Neuronal stem cell (in vitro differentiated cells): ENCODE measurements around the gene ZNF419.

Source experiments
- DNase-seq: peaks from one replicate; pipeline ENCODE4 v3.0.0-alpha.2; 2013; ENCODE audit warnings: low spot score
- H2AFZ ChIP-seq: one replicate; pipeline ENCODE4 v1.6.1; 2013; ENCODE audit warnings: mild to moderate bottlenecking, low read length, inconsistent platforms
- H2AK5ac ChIP-seq: 2 replicates; pipeline ENCODE4 v1.6.1; 2013; ENCODE audit warnings: low read depth, mild to moderate bottlenecking, inconsistent platforms, low read length, moderate library complexity, mixed read lengths
- H2BK120ac ChIP-seq: 2 replicates; pipeline ENCODE4 v1.6.1; 2013; ENCODE audit warnings: low read depth, mild to moderate bottlenecking, inconsistent platforms, low read length, moderate library complexity, mixed read lengths
- H2BK12ac ChIP-seq: one replicate; pipeline ENCODE4 v1.6.1; 2013; ENCODE audit warnings: low read length, inconsistent platforms
- H2BK15ac ChIP-seq: 2 replicates; pipeline ENCODE4 v1.6.1; 2013; ENCODE audit warnings: mild to moderate bottlenecking, low read length, inconsistent platforms, mixed read lengths
- H2BK5ac ChIP-seq: one replicate; pipeline ENCODE4 v1.6.1; 2013; ENCODE audit warnings: inconsistent platforms, mild to moderate bottlenecking, low read length, moderate library complexity
- H3K14ac ChIP-seq: one replicate; pipeline ENCODE4 v1.6.1; 2013; ENCODE audit warnings: low read length, inconsistent platforms
- H3K18ac ChIP-seq: 2 replicates; pipeline ENCODE4 v1.6.1; 2013; ENCODE audit warnings: low read length, inconsistent platforms
- H3K23ac ChIP-seq: 2 replicates; pipeline ENCODE4 v1.6.1; 2013; ENCODE audit warnings: low read depth, mild to moderate bottlenecking, mixed read lengths, low read length, inconsistent platforms; ENCODE audit not compliant: poor library complexity
- H3K27ac ChIP-seq: replicated peaks from 3 replicates; pipeline ENCODE4 v1.5.1; 2013; ENCODE audit warnings: low read length, inconsistent platforms
- H3K27me3 ChIP-seq, 3 experiments: 2 replicates each; pipeline ENCODE4 v1.6.1; 2013; ENCODE audit warnings: low read length in 3 of 3, mild to moderate bottlenecking in 2 of 3, inconsistent platforms in 1 of 3, low read depth in 1 of 3, mixed read lengths in 1 of 3, moderate library complexity in 1 of 3; ENCODE audit not compliant: control insufficient read depth in 3 of 3, insufficient read depth in 3 of 3
- H3K36me3 ChIP-seq, 2 donors: replicated peaks in 1 of 2; 2 replicates each; pipeline ENCODE4 v1.6.1; 2013; ENCODE audit warnings: low read length in 2 of 2; ENCODE audit not compliant: control insufficient read depth in 2 of 2, insufficient read depth in 2 of 2
- H3K4ac ChIP-seq: 2 replicates; pipeline ENCODE4 v1.6.1; 2013; ENCODE audit warnings: inconsistent platforms, mild to moderate bottlenecking, low read length, moderate library complexity
- H3K4me1 ChIP-seq, 2 donors: 1 replicate in 1 of 2; 2 replicates in 1 of 2; pipeline ENCODE4 v1.6.1; 2013; ENCODE audit warnings: low read length in 2 of 2, low read depth in 1 of 2; ENCODE audit not compliant: control insufficient read depth in 2 of 2, insufficient read depth in 1 of 2
- H3K4me2 ChIP-seq: one replicate; pipeline ENCODE4 v1.6.1; 2013; ENCODE audit warnings: mild to moderate bottlenecking, low read length, inconsistent platforms; ENCODE audit not compliant: insufficient read depth, poor library complexity, severe bottlenecking
- H3K4me3 ChIP-seq, 2 donors: 2 replicates each; pipeline ENCODE4 v1.5.1; 2013; ENCODE audit warnings: low read length in 2 of 2, mild to moderate bottlenecking in 2 of 2, inconsistent platforms in 1 of 2, moderate library complexity in 1 of 2
- H3K79me1 ChIP-seq: one replicate; pipeline ENCODE4 v1.6.1; 2013; ENCODE audit warnings: low read depth, mild to moderate bottlenecking, inconsistent platforms, low read length, moderate library complexity
- H3K9ac ChIP-seq: one replicate; pipeline ENCODE4 v1.6.1; 2013; ENCODE audit warnings: mild to moderate bottlenecking, low read depth, low read length, inconsistent platforms; ENCODE audit not compliant: poor library complexity
- H3K9me3 ChIP-seq, 2 donors: replicated peaks in 1 of 2; 2 replicates each; pipeline versions ENCODE3 to v1.6.1; 2013; ENCODE audit warnings: low read length in 2 of 2, mild to moderate bottlenecking in 2 of 2, inconsistent platforms in 1 of 2, low read depth in 1 of 2, mixed read lengths in 1 of 2, moderate library complexity in 1 of 2; ENCODE audit not compliant: control insufficient read depth in 2 of 2, insufficient read depth in 1 of 2
- H4K8ac ChIP-seq: one replicate; pipeline ENCODE4 v1.6.1; 2013; ENCODE audit warnings: low read depth, mild to moderate bottlenecking, inconsistent platforms, low read length, moderate library complexity
- H4K91ac ChIP-seq: one replicate; pipeline ENCODE4 v1.6.1; 2013; ENCODE audit warnings: low read length, low read depth, mild to moderate bottlenecking, inconsistent platforms; ENCODE audit not compliant: poor library complexity
- WGBS, 2 donors: extraction: QIAGEN DNeasy Blood & Tissue Kit; methylation state at CpG; one replicate each; pipeline ENCODE4 v1.1.7; 2013; ENCODE audit warnings: missing lambda C conversion rate in 2 of 2, mixed read lengths in 1 of 2; ENCODE audit not compliant: insufficient read length in 2 of 2, insufficient replicate concordance in 1 of 2; ENCODE audit errors: extremely low coverage in 2 of 2; 5-methylcytosine and 5-hydroxymethylcytosine counted together

The ZNF419 gene

GRCh38 chr19:57443121-57443696 is 44.3 kb upstream of the ZNF419 start:
- no peak overlapping the region for H2BK12ac ChIP-seq
- peaks cover 27 to 85% of the 10 kb centered on the region in 2 donors for H3K36me3 ChIP-seq
- whole genome bisulfite sequencing, 2 donors, result no CpG with 5 or more reads among the region's 5 CpGs
- H3K14ac ChIP-seq, result no peak overlapping the region
- H4K91ac ChIP-seq, result no peak overlapping the region
- H3K4me1 ChIP-seq, result no peaks in the 10 kb centered on the region
- H3K27ac ChIP-seq, result no peak overlapping the region
- no peak overlapping the region for H2AFZ ChIP-seq
- H3K4me3 ChIP-seq, result peak overlapping the region in 1 of 2 donors; percentile 66
- no peak overlapping the region for H2BK120ac ChIP-seq
- H3K23ac ChIP-seq, result no peak overlapping the region
- no peak overlapping the region for H2BK5ac ChIP-seq
- no peak overlapping the region for H3K4me2 ChIP-seq
- no peak overlapping the region for H4K8ac ChIP-seq
- H2AK5ac ChIP-seq, result no peak overlapping the region
- no peaks in the 10 kb centered on the region for H3K27me3 ChIP-seq
- no peak for DNase-seq
- peaks cover 17 to 66% of the 10 kb centered on the region in 2 donors for H3K9me3 ChIP-seq
- no peak overlapping the region for H3K4ac ChIP-seq
- H2BK15ac ChIP-seq, result no peak overlapping the region
- no peak overlapping the region for H3K18ac ChIP-seq
- H3K9ac ChIP-seq, result no peak overlapping the region
- peaks cover 6% of the 10 kb centered on the region for H3K79me1 ChIP-seq

- no CpG with 5 or more reads among the region's 3 CpGs for WGBS, 2 donors
Measured at GRCh38 chr19:57452307-57452706, 35.2 kb upstream of the ZNF419 start.

GRCh38 chr19:57465680-57466381 is 21.7 kb upstream of the ZNF419 start:
- H2BK15ac ChIP-seq, result no peak overlapping the region
- no peak overlapping the region for H4K91ac ChIP-seq
- peak overlapping the region in 1 of 2 donors; percentile 5 for H3K4me3 ChIP-seq
- no peak for DNase-seq
- H2AK5ac ChIP-seq, result no peak overlapping the region
- no peak overlapping the region for H3K4ac ChIP-seq
- H2BK12ac ChIP-seq, result no peak overlapping the region
- H3K4me1 ChIP-seq, result no peaks in the 10 kb centered on the region
- H3K18ac ChIP-seq, result no peak overlapping the region
- no peak overlapping the region for H3K14ac ChIP-seq
- no peak overlapping the region for H2BK5ac ChIP-seq
- peaks cover 23 to 58% of the 10 kb centered on the region in 2 donors for H3K9me3 ChIP-seq
- no peak overlapping the region for H3K23ac ChIP-seq
- H3K4me2 ChIP-seq, result no peak overlapping the region
- no CpG with 5 or more reads among the region's 5 CpGs for WGBS, 2 donors
- no peaks in the 10 kb centered on the region for H3K27me3 ChIP-seq
- peaks cover 4 to 38% of the 10 kb centered on the region in 2 donors for H3K36me3 ChIP-seq
- no peak overlapping the region for H3K27ac ChIP-seq
- H3K9ac ChIP-seq, result no peak overlapping the region
- H4K8ac ChIP-seq, result no peak overlapping the region
- H2BK120ac ChIP-seq, result no peak overlapping the region
- peaks cover 4% of the 10 kb centered on the region for H3K79me1 ChIP-seq
- H2AFZ ChIP-seq, result no peak overlapping the region

More at GRCh38 chr19:57452307-57452706, 35.2 kb upstream of the ZNF419 start:
- Histone ChIP-seq H2BK12ac (no peak overlapping the region), H3K4me1 (no peaks in the 10 kb centered on the region), H3K14ac (no peak overlapping the region), H3K36me3 (peaks cover 2 to 37% of the 10 kb centered on the region in 2 donors), H3K27me3 (no peaks in the 10 kb centered on the region), H2AK5ac (no peak overlapping the region), H3K9me3 (peaks cover 2 to 47% of the 10 kb centered on the region in 2 donors), H3K9ac (no peak overlapping the region), H2BK5ac (no peak overlapping the region), H3K4ac (no peak overlapping the region), H3K79me1 (no peaks in the 10 kb centered on the region), H4K8ac (no peak overlapping the region), H4K91ac (no peak overlapping the region), H3K4me2 (no peak overlapping the region), H3K18ac (no peak overlapping the region), H2AFZ (no peak overlapping the region), H3K4me3 (no peak overlapping the region), H2BK15ac (no peak overlapping the region), H3K23ac (no peak overlapping the region), H2BK120ac (no peak overlapping the region), H3K27ac (no peak overlapping the region)
- no peak for DNase-seq

- Histone ChIP-seq H3K4me2 (no peak overlapping the region), H3K4ac (no peak overlapping the region), H2BK120ac (no peak overlapping the region), H3K23ac (no peak overlapping the region), H3K14ac (no peak overlapping the region), H3K4me3 (no peak overlapping the region), H2BK15ac (no peak overlapping the region), H3K27ac (no peak overlapping the region), H2AFZ (no peak overlapping the region), H3K18ac (no peak overlapping the region), H3K36me3 (peaks cover 4 to 44% of the 10 kb centered on the region in 2 donors), H3K9me3 (peaks cover 24 to 64% of the 10 kb centered on the region in 2 donors), H2AK5ac (no peak overlapping the region), H4K91ac (no peak overlapping the region), H3K27me3 (no peaks in the 10 kb centered on the region), H3K9ac (no peak overlapping the region), H3K79me1 (peaks cover 4% of the 10 kb centered on the region), H4K8ac (no peak overlapping the region), H3K4me1 (no peaks in the 10 kb centered on the region), H2BK12ac (no peak overlapping the region), H2BK5ac (no peak overlapping the region)
- whole genome bisulfite sequencing, 2 donors, result no CpG with 5 or more reads among the region's 5 CpGs
- DNase-seq, result no peak
Measured at GRCh38 chr19:57466489-57466888, 21.1 kb upstream of the ZNF419 start.
